ENCODE data around the gene CELA3A.
"Not testable (repeated sequence)": the region's sequence is repeated elsewhere in the genome, so short reads cannot be mapped to it uniquely, and the experiment has no call there.

The CELA3A gene, protein sequence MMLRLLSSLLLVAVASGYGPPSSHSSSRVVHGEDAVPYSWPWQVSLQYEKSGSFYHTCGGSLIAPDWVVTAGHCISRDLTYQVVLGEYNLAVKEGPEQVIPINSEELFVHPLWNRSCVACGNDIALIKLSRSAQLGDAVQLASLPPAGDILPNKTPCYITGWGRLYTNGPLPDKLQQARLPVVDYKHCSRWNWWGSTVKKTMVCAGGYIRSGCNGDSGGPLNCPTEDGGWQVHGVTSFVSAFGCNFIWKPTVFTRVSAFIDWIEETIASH

GRCh38 chr1:22001409-22001808, at the start of gene CELA3A:
Gene CELA3A, plus strand, starts transcription at chr1:22001657. Its CDS starts 18 bp downstream, at chr1:22001675.
- no peak for DNase-seq

DNA sequence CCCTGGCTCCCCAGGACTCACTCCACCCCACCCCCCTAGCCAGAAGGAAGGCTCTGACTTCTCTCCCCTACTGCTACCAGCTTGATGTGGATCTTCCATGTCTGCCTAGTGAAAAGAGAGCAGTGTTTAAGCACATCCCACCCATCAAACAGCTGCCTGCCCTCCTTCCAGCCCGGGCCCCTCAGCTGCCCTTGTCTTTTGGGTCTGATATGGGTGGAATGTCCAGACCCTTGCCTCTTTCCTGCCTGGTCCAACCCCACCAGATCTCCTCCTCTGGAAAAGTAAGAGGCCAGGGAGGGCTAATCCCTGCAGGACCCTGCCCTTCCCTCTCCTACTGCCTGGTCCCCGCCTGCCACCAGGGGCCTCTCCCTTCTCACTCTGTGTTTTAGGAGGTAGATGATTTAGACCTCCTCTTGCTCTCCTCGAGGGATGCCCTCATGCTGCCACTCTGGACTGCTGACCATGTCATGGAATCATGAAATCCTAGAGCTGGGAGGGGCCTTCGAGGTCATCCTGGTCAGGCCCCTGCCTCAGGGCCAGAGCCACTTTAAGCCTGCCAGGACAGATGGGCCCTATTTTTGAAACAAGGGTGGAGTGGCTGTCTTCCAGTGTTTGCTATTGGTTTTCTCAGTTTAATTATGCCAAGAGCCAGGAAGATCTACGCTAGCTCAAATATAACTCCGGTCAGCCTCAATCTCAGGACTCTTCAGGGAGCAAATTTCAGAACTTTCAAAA, 48.5 kb upstream of the CELA3A start:
- no peak for DNase-seq

- no peak for DNase-seq
These were observed 46.4 kb upstream of the CELA3A start for GRCh38 chr1:21955058-21955457.

DNA sequence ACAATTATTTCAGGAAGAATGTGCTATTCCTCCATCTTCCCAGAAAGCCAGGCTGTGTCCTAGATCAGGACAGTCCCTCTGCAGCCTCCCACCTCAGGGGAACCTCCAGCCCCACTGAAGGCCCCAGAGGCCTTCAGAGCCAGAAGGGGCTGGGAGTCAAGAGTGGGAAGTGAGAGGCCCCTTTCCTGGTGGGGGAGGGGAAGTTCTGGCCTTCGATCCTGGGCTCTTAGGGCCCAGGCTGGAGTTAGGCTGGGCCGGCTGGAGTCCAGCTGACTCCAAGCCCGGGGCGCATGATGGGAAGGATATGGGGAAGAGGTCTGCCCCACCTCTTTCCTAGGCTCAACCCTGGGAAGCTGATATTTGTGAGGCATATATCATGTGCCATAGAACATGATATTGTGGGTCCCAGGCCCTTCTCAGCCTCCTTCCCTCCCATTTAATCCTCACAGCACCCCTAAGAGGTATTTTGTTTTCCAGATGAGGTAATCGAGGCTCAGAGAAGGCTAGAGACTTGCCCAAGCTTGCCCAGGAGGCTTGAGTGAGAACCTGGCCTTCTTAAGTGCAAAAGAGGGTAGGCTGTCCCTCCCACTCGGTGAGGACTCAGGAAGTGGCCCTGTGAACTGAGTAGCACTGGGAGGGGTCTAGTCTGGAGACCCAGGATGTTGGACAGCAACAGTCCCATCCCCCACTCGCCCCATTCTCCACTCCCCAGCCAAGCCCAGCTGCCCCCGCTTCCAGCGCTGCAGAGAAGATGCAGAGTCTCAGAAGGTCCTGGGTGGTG, 45.8 kb upstream of the CELA3A start:
- DNase-seq: no peak

- peak; percentile 18 for DNase-seq
These were observed 44.5 kb upstream of the CELA3A start for GRCh38 chr1:21956720-21957552.

DNA sequence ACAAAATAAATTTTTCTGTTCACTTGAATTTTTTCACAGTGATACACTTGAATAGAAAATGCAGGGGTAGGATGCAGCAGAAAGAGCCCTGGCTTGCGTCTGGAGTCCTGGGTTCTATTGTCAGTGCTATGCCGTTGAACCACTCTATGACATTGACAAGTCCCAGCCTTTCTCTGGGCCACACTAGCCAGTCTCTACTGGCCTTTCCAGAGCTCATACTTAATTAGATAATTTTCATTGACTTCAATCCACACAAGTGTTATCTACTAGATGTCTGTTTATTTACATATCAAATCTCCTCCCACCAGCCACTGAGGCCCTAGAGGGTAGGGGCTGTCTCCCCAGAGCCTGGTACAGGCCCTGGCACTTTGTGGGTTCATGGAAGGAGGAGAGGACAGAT, 40.1 kb upstream of the CELA3A start:
- DNase-seq: no peak

- DNase-seq: no peak
These were observed 39.7 kb upstream of the CELA3A start for GRCh38 chr1:21961799-21962198.

DNA sequence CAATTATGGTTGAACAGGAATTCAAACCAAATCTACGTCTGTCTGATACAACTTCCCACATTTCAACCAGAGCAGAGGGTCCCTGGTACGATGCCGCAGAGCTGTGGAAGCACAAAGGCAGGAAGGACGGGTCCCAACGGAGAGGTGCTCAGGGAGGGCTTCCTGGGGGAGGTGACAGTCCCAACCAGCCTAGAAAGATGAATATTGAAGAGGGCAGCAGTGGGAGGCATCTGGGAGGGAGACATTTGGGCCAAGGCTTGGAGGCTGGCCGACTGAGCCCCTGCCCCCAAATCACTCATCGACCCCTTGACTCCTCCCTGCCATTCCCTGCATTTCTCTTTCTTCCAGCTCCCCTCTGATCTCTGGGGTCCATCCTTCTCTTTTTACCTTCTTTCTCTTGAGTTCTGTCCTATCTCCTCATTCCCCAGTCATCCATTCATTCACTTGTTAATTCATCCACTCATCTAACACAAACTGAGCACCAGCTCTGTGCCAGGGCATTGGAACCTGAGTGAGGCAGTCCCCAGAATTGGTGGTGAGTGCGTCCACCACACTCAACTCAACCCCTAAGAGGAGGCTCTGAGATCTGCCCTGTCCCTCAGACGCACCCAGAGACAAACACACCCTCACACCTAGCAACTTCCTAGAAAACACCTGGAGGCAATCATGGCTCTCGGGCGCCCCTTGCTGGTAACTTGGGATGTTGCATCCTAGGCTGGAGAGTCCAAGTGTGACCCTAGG, 37.8 kb upstream of the CELA3A start:
- peak; percentile 81 for DNase-seq

DNA sequence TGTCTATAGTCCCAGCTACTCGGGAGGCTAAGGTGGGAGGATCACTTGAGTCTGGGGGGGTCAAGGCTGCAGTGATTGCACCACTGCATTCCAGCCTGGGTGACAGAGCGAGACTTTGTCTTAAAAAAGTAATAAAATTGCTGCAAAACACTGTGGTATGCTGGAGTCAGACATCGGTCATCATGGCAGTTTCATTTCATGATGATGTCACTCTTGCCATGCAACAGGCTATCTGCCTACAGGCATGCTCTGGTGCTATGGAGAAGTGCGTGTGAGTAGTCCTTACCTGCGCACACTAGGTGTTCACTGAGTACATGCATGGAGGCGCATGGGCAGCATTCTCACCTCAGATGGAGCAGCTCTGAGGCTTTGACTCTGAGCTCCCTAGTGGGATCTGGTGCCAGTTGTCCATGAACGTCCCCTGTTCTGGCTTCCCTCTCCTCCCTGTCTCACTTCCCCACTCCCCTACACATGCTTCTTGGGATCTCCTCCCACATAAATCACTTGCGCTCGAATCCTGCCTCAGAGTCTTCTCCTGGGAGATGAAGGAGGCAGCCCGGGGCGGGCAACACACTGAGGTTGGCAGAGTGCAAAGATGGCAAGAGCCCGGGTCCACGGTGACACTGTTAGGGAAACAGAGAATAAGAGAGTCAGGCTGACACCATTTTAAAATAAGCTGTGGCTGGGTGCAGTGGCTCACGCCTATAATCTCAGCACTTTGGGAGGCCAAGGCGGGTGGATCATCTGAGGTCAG, 35.0 kb upstream of the CELA3A start:
- DNase-seq: no peak

GRCh38 chr1:21967216-21967615, 34.2 kb upstream of the CELA3A start:
- DNase-seq: not testable (repeated sequence)

GRCh38 chr1:21969066-21969465, 32.4 kb upstream of the CELA3A start:
- DNase-seq: not testable (repeated sequence)

GRCh38 chr1:21970523-21970922, 30.9 kb upstream of the CELA3A start:
- DNase-seq: not testable (repeated sequence)

- DNase-seq: not testable (repeated sequence)
These were observed 28.4 kb upstream of the CELA3A start for GRCh38 chr1:21972973-21973441.

- DNase-seq: not testable (repeated sequence)
These were observed 27.5 kb upstream of the CELA3A start for GRCh38 chr1:21973948-21974347.

DNA sequence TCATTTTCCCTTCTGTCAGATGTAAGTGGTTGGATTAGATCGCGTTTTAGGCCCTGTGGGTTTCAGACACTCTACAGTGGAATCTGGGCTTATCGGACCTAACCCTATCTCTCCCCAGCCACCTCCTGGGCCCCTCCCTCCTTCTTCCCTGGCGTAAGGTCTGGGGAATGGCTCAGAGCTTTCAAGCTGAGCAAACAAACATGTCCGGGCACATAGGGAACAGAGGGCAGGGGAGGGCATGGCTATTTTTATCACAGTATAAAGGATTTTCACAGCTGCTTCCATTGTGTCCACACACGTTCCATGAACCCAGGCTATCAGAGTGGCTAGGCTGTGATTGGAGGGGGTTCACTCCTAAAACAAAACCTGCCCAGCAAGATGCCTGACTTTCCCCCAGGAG, 26.8 kb upstream of the CELA3A start:
- DNase-seq: not testable (repeated sequence)

- not testable (repeated sequence) for DNase-seq
These were observed 26.2 kb upstream of the CELA3A start for GRCh38 chr1:21975296-21975695.

DNA sequence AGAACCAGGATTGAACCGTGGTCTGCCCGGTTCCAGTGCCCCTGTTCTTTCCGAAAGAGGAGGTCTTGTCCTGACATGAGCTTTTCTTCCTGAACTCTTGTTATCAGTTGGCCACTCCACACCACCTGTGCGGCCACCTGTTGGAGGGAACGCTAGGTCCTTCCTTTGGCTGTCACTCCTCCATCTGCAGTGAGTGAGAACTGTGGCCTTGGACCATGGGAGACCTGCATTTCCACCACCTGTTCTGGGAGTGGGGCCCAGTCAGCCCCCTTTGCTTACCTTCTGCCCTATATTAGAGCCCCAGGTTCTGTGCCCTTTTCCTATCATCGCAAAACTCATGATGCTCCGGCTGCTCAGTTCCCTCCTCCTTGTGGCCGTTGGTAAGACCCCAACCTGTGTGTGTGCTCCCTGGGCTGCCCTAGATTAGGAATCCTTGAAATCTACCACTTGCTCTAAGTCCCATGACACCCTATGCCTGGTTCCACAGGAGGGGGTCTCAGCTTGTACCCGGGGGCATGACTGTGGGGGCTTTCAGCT, 24.7 kb upstream of the CELA3A start, which contains the start of gene CELA3B:
Gene CELA3B (plus strand): TSS at position 320 of the 537 bp plus-strand sequence. CDS start 18 bp downstream, at position 338.
- not testable (repeated sequence) for DNase-seq

GRCh38 chr1:21978209-21978608, 23.2 kb upstream of the CELA3A start:
- not testable (repeated sequence) for DNase-seq

GRCh38 chr1:21980515-21981220, 20.8 kb upstream of the CELA3A start:
- DNase-seq: not testable (repeated sequence)

GRCh38 chr1:21981253-21981652, 20.2 kb upstream of the CELA3A start:
- DNase-seq: not testable (repeated sequence)

Measured in activated CD4-positive, alpha-beta T cell treated with anti-CD3 and anti-CD28 coated beads, Interleukin-10, Interleukin-2, amounts not matched to agents 100 ng/mL and 50 ng/mL, durations not matched to agents 16 hours and 8 hours (primary cell).